Colon (tissue), 2 donors: ENCODE results near the gene MAP1B.

Experiments used
- FAIRE-seq: peaks from 2 replicates; lab custom pipeline; 2012; peaks lifted over from hg19 to GRCh38; lab: Jason Lieb, UNC
- donor health status: control.
- donor health status: control.

MAP1B gene

GRCh38 chr5:72252574-72253155, 145.4 kb downstream of the MAP1B start:
- no peak for FAIRE-seq

- FAIRE-seq = no peak
These were observed 148.0 kb downstream of the MAP1B start for GRCh38 chr5:72255237-72255636.

GRCh38 chr5:72255670-72256069, 148.4 kb downstream of the MAP1B start:
- FAIRE-seq = no peak

- no peak for FAIRE-seq
These were observed 149.3 kb downstream of the MAP1B start for GRCh38 chr5:72256536-72256935.
